ENCODE results near the gene GID4. TPM values are rescaled to one million over a fixed set of nuclear protein-coding genes. Genes with fewer than 3 reads are reported as not detected.
A peak's percentile ranks its signal among the peaks of the same experiment; 100 is the strongest.

Gene GID4
- total RNA-seq, 2 donors from 2014 or later, result 3.6 to 20.4 TPM

- DNase-seq (no peak), ATAC-seq (no peak)
- TF ChIP-seq POLR2A (IDR thresholded peaks at IDR 0.05), result no peak
- no peak for TF ChIP-seq CTCF (IDR thresholded peaks at IDR 0.05)
- peaks cover 46% of the 10 kb centered on the region for H3K4me1 ChIP-seq
- 4 to 7% methylated on average over 12 to 13 of the region's 13 CpGs for WGBS, 2 donors
- H3K9me3 ChIP-seq, result no peaks in the 10 kb centered on the region
- no peaks in the 10 kb centered on the region for H3K36me3 ChIP-seq (replicated peaks in 1 of 2; ENCODE audit: insufficient read depth in 1 of 2, low read depth in 2 of 2)
- no peaks in the 10 kb centered on the region for H3K27me3 ChIP-seq
- H3K4me3 ChIP-seq, result peak overlapping the region; percentile 63 to 94
- H3K27ac ChIP-seq, result peak overlapping the region; percentile 16 to 78 (median 64)
- intact Hi-C loops (cut with DNase I), result no loop called here
Observed at GRCh38 chr17:18038149-18038850, 908 bp upstream of the GID4 start.

GRCh38 chr17:18039535-18040260, 490 bp downstream of the GID4 start:
- intact Hi-C loops (cut with DNase I), result no loop called here
- Histone ChIP-seq H3K27me3 (no peaks in the 10 kb centered on the region), H3K4me1 (peaks cover 51% of the 10 kb centered on the region), H3K36me3 (replicated peaks in 1 of 2; ENCODE audit: insufficient read depth in 1 of 2, low read depth in 2 of 2) (no peaks in the 10 kb centered on the region), H3K4me3 (peak overlapping the region; percentile 94 to 97), H3K9me3 (no peaks in the 10 kb centered on the region), H3K27ac (peak overlapping the region; percentile 47 to 78 (median 64))
- ATAC-seq, result peak; percentile 28
- no peak for TF ChIP-seq CTCF (IDR thresholded peaks at IDR 0.05)
- no peak for TF ChIP-seq POLR2A (IDR thresholded peaks at IDR 0.05)
- 0 to 1% methylated on average over 7 to 60 of the region's 81 CpGs for WGBS, 2 donors
- peak in 3 of 4 donors; percentile 43 to 50 (median 43) for DNase-seq

DNA sequence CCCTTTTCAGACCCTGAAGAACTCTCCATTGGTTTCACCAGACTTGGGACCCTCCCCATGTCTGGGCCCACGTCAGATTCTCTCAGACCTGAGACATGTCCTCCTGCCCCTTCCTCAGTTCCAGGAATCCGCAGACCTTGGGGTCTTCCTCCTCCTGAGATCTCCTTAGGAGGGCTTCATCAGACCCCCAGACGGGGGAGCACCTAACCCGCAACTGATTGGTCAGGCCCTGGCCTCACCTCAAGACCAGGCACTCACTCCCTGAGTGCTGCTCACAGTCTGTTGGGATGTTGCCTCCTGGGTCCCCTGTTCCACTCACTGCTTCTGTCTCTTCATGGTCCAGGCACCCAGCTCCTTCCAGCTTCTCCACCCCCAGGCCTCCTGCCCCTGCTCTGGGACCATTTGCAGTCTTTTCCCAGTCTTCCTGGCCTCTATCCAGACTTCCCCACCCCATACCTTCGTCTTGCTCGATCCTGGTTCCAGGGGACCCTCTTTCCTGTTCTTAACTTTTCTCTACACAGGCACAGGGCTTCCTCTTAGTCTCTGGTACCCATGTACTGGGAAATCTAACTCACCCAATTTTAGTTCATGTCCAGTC, 1.2 kb downstream of the GID4 start:
- Histone ChIP-seq H3K4me1 (peaks cover 51% of the 10 kb centered on the region), H3K4me3 (peak overlapping the region; percentile 94 to 97), H3K27ac (peak overlapping the region in 3 of 4 donors; percentile 62 to 78 (median 67)), H3K27me3 (no peaks in the 10 kb centered on the region), H3K36me3 (replicated peaks in 1 of 2; ENCODE audit: insufficient read depth in 1 of 2, low read depth in 2 of 2) (no peaks in the 10 kb centered on the region), H3K9me3 (no peaks in the 10 kb centered on the region)
- ATAC-seq (no peak), DNase-seq (no peak)
- 17 to 18% methylated on average over 6 of the region's 6 CpGs for WGBS, 2 donors
- intact Hi-C loops (cut with DNase I), result no loop called here
- TF ChIP-seq CTCF (IDR thresholded peaks at IDR 0.05), result no peak
- no peak for TF ChIP-seq POLR2A (IDR thresholded peaks at IDR 0.05)

DNA sequence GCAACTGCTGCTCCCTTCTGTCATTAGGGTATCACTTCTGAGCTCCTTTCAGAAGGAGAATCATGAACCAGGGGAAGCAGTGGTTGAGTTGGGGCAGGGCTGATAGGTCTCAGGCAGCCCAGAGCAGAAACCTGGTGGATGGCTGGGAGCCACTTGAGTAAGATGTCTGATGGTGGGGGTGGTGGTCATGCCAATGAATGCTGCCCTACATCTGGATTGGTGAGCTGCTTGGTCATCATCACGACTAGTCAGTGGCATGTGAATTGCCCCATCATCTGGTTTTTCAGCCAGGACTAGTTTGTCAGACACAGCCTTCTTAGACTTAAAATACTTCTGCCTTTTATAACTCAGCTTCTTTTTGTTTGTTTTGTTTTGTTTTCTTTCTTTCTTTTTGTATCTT, 2.6 kb downstream of the GID4 start:
- H3K4me3 ChIP-seq, result no peak overlapping the region
- intact Hi-C loops (cut with DNase I), result no loop called here
- no peak for ATAC-seq
- peaks cover 51% of the 10 kb centered on the region for H3K4me1 ChIP-seq
- 30 to 36% methylated on average over 1 of the region's 1 CpG for WGBS, 2 donors
- no peaks in the 10 kb centered on the region for H3K9me3 ChIP-seq
- no peak for TF ChIP-seq CTCF (IDR thresholded peaks at IDR 0.05)
- TF ChIP-seq POLR2A (IDR thresholded peaks at IDR 0.05), result no peak
- no peak overlapping the region for H3K27ac ChIP-seq
- H3K27me3 ChIP-seq, result no peaks in the 10 kb centered on the region
- no peaks in the 10 kb centered on the region for H3K36me3 ChIP-seq (replicated peaks in 1 of 2; ENCODE audit: insufficient read depth in 1 of 2, low read depth in 2 of 2)
- no peak for DNase-seq

Measured in body of pancreas (tissue), 4 donors.